Measurements from ENCODE around the gene PRKCE. TPM values are rescaled to one million over a fixed set of nuclear protein-coding genes. Genes with fewer than 3 reads are reported as not detected.

The PRKCE gene
- total and polyA plus RNA-seq, 2 experiments from 2014 or later, result 9.6 to 11.9 TPM

DNA sequence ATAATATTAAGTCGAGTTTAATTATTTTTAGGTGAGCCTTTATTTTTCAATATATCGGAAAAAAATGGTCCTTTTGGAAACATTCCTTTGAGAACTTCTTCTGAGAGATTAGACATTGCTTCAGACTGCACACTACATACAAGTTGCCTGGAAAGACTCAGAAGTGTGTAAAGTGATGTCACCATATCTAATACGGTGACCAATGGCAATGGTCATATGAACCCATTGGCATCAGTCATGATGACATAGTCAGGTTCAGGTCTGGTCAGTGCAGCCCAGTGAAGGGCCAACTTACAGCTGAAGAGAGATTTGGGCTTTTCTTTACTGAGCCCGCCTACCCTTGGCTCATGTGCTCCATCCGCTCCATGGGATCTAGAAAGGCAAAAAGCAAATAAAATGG lies 362.3 kb downstream of the PRKCE start:
- no peaks in the 10 kb centered on the region for H3K36me3 ChIP-seq (replicated peaks; ENCODE audit: insufficient read depth, low read depth)
- H3K4me3 ChIP-seq, result no peak overlapping the region
- H3K79me2 ChIP-seq, result no peaks in the 10 kb centered on the region
- no peaks in the 10 kb centered on the region for H3K27me3 ChIP-seq
- H3K9me3 ChIP-seq (ENCODE audit: low read depth), result no peaks in the 10 kb centered on the region
- no peak overlapping the region for H3K4me2 ChIP-seq
- TF ChIP-seq, protein P1, sequence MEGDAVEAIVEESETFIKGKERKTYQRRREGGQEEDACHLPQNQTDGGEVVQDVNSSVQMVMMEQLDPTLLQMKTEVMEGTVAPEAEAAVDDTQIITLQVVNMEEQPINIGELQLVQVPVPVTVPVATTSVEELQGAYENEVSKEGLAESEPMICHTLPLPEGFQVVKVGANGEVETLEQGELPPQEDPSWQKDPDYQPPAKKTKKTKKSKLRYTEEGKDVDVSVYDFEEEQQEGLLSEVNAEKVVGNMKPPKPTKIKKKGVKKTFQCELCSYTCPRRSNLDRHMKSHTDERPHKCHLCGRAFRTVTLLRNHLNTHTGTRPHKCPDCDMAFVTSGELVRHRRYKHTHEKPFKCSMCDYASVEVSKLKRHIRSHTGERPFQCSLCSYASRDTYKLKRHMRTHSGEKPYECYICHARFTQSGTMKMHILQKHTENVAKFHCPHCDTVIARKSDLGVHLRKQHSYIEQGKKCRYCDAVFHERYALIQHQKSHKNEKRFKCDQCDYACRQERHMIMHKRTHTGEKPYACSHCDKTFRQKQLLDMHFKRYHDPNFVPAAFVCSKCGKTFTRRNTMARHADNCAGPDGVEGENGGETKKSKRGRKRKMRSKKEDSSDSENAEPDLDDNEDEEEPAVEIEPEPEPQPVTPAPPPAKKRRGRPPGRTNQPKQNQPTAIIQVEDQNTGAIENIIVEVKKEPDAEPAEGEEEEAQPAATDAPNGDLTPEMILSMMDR (IDR thresholded peaks at IDR 0.05; ENCODE audit: poor library complexity), result no peak
- TF ChIP-seq EZH2 (IDR thresholded peaks at IDR 0.05; ENCODE audit: borderline replicate concordance) (no peak), EZH2phosphoT487 (IDR thresholded peaks at IDR 0.05; ENCODE audit: low read depth, severe bottlenecking, unreplicated experiment) (no peak)
- H3K4me1 ChIP-seq (ENCODE audit: insufficient read depth), result no peaks in the 10 kb centered on the region
- no peaks in the 10 kb centered on the region for H3K9me2 ChIP-seq (replicated peaks; ENCODE audit: insufficient read depth)
- no peak for DNase-seq (ENCODE audit: low spot score)
- H3K27ac ChIP-seq, result no peak overlapping the region
- 93% methylated on average over 5 of the region's 5 CpGs for WGBS (ENCODE audit: low lambda C conversion rate, missing lambda C conversion rate)
- no peak overlapping the region for H2AFZ ChIP-seq
- no peaks in the 10 kb centered on the region for H4K20me1 ChIP-seq (ENCODE audit: insufficient read depth, poor library complexity, severe bottlenecking)

DNA sequence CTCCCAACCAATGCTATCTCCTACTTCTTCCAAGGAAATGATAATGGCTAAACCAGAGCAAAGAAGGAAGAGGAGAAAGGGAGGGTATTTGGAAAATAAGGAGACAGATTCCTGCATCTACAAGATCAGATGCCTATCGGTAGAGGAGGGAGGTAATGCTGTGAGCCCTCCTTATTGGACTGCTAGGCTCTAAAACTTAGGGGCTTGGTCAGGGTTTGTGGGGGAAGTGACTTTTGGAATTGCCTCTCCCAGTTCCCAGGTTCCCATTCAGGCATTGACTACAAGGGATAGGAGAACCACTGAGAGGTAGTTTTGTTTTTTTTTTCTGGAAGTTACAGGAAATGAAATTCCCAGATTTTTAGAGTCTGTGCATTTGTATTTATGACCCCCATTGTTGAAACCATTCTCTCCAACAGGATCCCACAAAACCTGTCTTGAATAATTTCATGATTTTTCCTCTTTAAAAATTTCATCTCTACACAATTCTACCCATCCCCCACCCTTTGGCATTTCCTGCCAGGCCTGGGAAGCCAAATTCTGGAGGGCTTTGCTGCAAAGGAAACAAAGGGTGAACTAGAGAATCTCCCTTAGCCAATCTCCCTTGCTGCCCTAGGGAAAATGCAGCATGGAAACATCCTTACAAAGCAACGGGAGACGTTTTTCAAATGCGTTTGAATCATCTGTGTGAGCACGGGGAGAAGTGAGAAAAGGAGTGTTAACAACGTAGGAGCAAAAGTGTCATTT lies 363.6 kb downstream of the PRKCE start:
- Histone ChIP-seq H3K36me3 (replicated peaks; ENCODE audit: insufficient read depth, low read depth) (no peaks in the 10 kb centered on the region), H3K4me2 (no peak overlapping the region), H3K79me2 (no peaks in the 10 kb centered on the region), H3K27ac (no peak overlapping the region), H3K27me3 (no peaks in the 10 kb centered on the region), H3K4me1 (ENCODE audit: insufficient read depth) (no peaks in the 10 kb centered on the region), H3K9me2 (replicated peaks; ENCODE audit: insufficient read depth) (no peaks in the 10 kb centered on the region), H4K20me1 (ENCODE audit: insufficient read depth, poor library complexity, severe bottlenecking) (no peaks in the 10 kb centered on the region), H2AFZ (no peak overlapping the region), H3K4me3 (no peak overlapping the region), H3K9me3 (ENCODE audit: low read depth) (no peaks in the 10 kb centered on the region)
- TF ChIP-seq, protein P1 (IDR thresholded peaks at IDR 0.05; ENCODE audit: poor library complexity), result no peak
- TF ChIP-seq EZH2phosphoT487 (IDR thresholded peaks at IDR 0.05; ENCODE audit: low read depth, severe bottlenecking, unreplicated experiment) (no peak), EZH2 (IDR thresholded peaks at IDR 0.05; ENCODE audit: borderline replicate concordance) (no peak)
- 46% methylated on average over 6 of the region's 6 CpGs for WGBS (ENCODE audit: low lambda C conversion rate, missing lambda C conversion rate)
- DNase-seq (ENCODE audit: low spot score), result no peak

DNA sequence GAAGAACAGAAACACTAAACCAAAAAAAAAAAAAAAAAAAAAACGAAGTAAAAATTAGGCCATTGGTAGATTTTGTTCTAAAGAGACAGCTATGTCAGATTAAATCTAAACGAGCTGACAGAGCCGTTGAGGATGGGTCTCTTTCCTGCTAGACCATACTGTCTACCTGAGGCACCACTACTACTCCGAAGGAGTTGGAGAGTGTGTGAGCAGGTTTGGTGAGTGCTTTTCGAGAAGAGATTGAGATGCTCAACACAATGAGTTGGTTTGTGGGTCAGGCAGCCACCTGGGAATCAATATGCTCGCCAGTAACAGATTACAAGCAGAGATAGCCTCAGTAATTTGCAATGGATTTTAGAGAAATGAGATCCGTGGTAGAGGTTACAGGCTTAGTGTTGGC lies 364.2 kb downstream of the PRKCE start:
- H3K27ac ChIP-seq, result no peak overlapping the region
- H3K27me3 ChIP-seq, result no peaks in the 10 kb centered on the region
- H3K4me2 ChIP-seq, result no peak overlapping the region
- no peaks in the 10 kb centered on the region for H3K9me3 ChIP-seq (ENCODE audit: low read depth)
- no peaks in the 10 kb centered on the region for H3K36me3 ChIP-seq (replicated peaks; ENCODE audit: insufficient read depth, low read depth)
- no peaks in the 10 kb centered on the region for H3K4me1 ChIP-seq (ENCODE audit: insufficient read depth)
- no peaks in the 10 kb centered on the region for H3K9me2 ChIP-seq (replicated peaks; ENCODE audit: insufficient read depth)
- H3K4me3 ChIP-seq, result no peak overlapping the region
- 48% methylated on average over 7 of the region's 7 CpGs for WGBS (ENCODE audit: low lambda C conversion rate, missing lambda C conversion rate)
- TF ChIP-seq, protein P1 (IDR thresholded peaks at IDR 0.05; ENCODE audit: poor library complexity), result no peak
- TF ChIP-seq EZH2phosphoT487 (IDR thresholded peaks at IDR 0.05; ENCODE audit: low read depth, severe bottlenecking, unreplicated experiment) (no peak), EZH2 (IDR thresholded peaks at IDR 0.05; ENCODE audit: borderline replicate concordance) (no peak)
- H2AFZ ChIP-seq, result no peak overlapping the region
- no peaks in the 10 kb centered on the region for H4K20me1 ChIP-seq (ENCODE audit: insufficient read depth, poor library complexity, severe bottlenecking)
- no peaks in the 10 kb centered on the region for H3K79me2 ChIP-seq
- DNase-seq (ENCODE audit: low spot score), result no peak
